NT2/D1 (cell line): ENCODE measurements around the gene KIAA1958.

Source experiments
- DNase-seq: peaks from one replicate; pipeline ENCODE4 v3.0.0-alpha.2; 2011; ENCODE audit warnings: low read depth, low spot score
- H3K27me3 ChIP-seq: 2 replicates; pipeline ENCODE4 v1.6.0; 2011; ENCODE audit warnings: mild to moderate bottlenecking; ENCODE audit not compliant: insufficient read length, insufficient read depth
- H3K36me3 ChIP-seq: 2 replicates; pipeline ENCODE4 v1.6.1; 2011; ENCODE audit warnings: mild to moderate bottlenecking, low read length, mixed read lengths; ENCODE audit not compliant: insufficient read depth, insufficient read length
- H3K4me1 ChIP-seq: 2 replicates; pipeline ENCODE4 v1.5.1; 2011; ENCODE audit not compliant: insufficient read depth, insufficient read length
- H3K4me3 ChIP-seq: 2 replicates; pipeline ENCODE4 v1.5.1; 2011; ENCODE audit warnings: low read depth; ENCODE audit not compliant: insufficient read length
- H3K9ac ChIP-seq: 2 replicates; pipeline ENCODE4 v1.6.0; 2011; ENCODE audit warnings: low read depth; ENCODE audit not compliant: insufficient read length
- H3K9me3 ChIP-seq: 2 replicates; pipeline ENCODE4 v1.5.1; 2011; ENCODE audit warnings: mild to moderate bottlenecking, low read length; ENCODE audit not compliant: insufficient read depth
- SUZ12 ChIP-seq: IDR thresholded peaks from 2 replicates; pipeline ENCODE4 v1.6.1; 2011; ENCODE audit not compliant: insufficient read length, insufficient read depth; ENCODE audit errors: extremely low read depth
- YY1 ChIP-seq: IDR thresholded peaks from 2 replicates; pipeline ENCODE4 v1.6.1; 2011; ENCODE audit not compliant: insufficient read length, insufficient read depth
- ZNF274 ChIP-seq: IDR thresholded peaks from 2 replicates; pipeline ENCODE4 v1.6.1; 2011; ENCODE audit warnings: mild to moderate bottlenecking, low read depth, low read length

KIAA1958 gene, protein sequence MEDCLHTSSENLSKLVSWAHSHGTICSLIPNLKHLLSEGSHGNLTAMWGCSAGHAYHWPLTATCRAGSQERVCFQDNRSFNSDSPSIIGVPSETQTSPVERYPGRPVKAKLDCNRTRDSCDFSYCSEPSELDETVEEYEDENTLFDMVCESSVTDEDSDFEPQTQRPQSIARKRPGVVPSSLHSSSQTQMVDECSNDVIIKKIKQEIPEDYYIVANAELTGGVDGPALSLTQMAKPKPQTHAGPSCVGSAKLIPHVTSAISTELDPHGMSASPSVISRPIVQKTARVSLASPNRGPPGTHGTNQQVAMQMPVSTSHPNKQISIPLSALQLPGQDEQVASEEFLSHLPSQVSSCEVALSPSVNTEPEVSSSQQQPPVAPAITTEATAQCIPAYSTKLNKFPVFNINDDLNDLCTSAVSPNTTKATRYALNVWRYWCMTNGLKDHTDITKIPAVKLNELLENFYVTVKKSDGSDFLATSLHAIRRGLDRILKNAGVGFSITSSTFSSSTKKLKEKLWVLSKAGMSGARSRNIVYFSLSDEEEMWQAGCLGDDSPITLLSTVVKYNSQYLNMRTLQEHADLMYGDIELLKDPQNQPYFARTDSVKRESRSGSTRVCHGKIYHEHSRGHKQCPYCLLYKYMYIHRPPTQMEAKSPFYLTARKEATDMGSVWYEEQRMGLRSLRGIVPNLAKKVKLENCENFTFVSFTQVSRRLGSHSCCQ

DNA sequence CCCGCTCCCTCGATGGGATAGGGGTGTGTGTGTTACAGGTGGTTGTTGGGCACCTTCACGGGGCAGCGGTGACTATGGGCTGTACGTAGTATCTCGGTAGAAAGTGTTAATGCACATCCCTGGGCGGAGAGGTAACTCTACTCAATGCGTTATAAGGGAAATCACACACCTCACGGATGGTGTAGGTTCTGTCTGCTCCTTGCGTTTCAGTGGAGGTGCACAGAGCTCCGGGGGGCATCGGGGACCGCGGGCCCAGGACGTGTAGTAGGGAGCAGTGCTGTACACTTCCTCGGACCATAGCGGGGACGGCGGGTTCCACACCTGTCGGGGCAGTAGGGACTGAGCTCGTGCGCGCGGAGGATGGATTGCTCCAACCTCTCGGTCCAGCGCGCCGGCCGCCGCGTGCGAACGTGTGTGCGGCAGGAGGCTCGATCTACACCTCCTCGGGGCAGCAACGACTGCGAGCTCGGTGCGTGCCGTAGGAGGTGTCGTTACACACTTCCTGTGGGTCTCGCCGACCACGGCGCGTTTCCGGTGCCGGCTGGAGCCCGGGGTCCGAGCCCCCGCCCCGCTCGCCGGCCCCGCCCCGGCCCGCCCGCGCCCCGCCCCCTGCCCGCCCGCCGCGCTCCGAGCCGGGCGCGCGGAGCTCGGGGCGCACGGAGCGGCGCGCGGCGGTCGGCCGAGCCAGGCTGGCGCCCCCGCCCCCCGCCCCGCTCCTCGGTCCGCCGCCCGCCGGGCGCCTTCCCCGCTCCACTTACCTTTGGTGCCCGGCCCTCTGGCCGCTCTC lies at the start of gene KIAA1958:
Gene KIAA1958, plus strand, starts transcription at position 607 of the 787 bp plus-strand sequence. CDS start 87,254 bp downstream, outside the sequence.
- Histone ChIP-seq H3K36me3 (peaks cover 8% of the 10 kb centered on the region), H3K4me3 (peak within 1 kb of the TSS; percentile 97), H3K4me1 (peaks cover 3% of the 10 kb centered on the region), H3K9me3 (no peaks in the 10 kb centered on the region), H3K9ac (peak within 1 kb of the TSS; percentile 98), H3K27me3 (no peaks in the 10 kb centered on the region)
- TF ChIP-seq YY1 (no peak), ZNF274 (no peak), SUZ12 (no peak)
- DNase-seq = peak; percentile 69

DNA sequence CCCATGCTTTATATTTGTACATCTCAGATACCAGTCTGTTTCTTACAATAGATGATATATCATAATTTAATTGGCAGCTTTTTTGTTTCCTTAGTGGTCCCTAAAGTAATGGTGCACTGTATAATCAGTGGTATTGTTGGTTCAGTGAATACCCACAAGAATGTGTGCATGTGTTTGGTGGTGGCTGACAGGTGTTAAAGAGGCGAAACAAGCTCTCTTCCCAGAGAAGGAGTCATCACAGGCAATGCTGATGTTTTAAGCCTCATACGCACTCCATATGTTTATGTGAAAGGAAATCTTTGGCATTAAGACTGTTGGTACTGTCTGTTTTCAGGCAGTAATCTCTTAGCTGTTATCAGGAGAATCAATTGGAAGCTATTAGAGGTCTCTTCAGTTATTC lies 49.2 kb upstream of the KIAA1958 start:
- DNase-seq = no peak
- no peak overlapping the region for H3K9ac ChIP-seq
- H3K4me1 ChIP-seq = no peaks in the 10 kb centered on the region
- no peaks in the 10 kb centered on the region for H3K27me3 ChIP-seq
- TF ChIP-seq ZNF274 = no peak
- no peak for TF ChIP-seq YY1
- no peak for TF ChIP-seq SUZ12
- no peak overlapping the region for H3K4me3 ChIP-seq
- H3K9me3 ChIP-seq = no peaks in the 10 kb centered on the region
- H3K36me3 ChIP-seq = peaks cover 22% of the 10 kb centered on the region

DNA sequence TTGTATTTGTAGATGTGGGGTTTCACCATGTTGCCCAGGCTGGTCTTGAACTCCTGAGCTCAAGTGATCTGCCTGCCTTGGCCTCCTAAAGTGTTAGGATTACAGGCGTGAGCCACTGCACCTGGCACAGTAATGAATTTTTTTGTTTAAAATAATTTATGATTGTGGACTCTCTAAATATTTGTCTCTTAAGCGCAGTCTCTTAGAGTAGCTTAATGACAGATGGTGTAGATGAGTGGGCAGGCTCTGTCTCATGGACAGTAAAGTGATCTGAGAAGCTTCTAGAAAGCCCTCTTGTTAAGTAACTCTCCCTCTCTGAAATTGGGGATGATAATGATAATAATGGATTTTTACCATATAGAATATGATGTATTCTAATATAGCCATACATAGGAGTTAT lies 47.5 kb upstream of the KIAA1958 start:
- DNase-seq = no peak
- H3K36me3 ChIP-seq = peaks cover 21% of the 10 kb centered on the region
- H3K4me3 ChIP-seq = no peak overlapping the region
- no peaks in the 10 kb centered on the region for H3K4me1 ChIP-seq
- no peak overlapping the region for H3K9ac ChIP-seq
- TF ChIP-seq YY1 (no peak), SUZ12 (no peak), ZNF274 (no peak)
- no peaks in the 10 kb centered on the region for H3K27me3 ChIP-seq
- H3K9me3 ChIP-seq = no peaks in the 10 kb centered on the region

DNA sequence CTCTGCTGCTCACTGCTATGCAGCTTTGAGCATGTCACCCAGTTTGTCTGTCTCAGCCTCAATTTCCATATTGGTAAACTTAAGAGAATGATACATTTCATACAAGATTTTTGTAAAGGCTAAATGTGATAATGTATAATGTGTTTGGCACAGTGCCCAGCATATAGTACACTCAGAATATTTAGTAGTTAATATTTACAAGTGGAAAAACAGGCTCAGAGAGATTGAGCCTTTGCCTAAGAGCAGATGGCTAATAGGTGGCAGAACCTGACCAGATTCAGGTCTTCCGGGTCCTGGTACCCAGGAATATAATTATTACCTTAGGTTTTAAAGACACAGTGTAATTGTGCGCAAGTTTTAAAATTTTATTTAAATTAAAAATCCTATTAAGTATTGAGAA lies 46.8 kb upstream of the KIAA1958 start:
- DNase-seq = no peak
- TF ChIP-seq YY1 (no peak), ZNF274 (no peak), SUZ12 (no peak)
- Histone ChIP-seq H3K36me3 (peaks cover 22% of the 10 kb centered on the region), H3K27me3 (no peaks in the 10 kb centered on the region), H3K9ac (no peak overlapping the region), H3K4me1 (no peaks in the 10 kb centered on the region), H3K4me3 (no peak overlapping the region), H3K9me3 (no peaks in the 10 kb centered on the region)

DNA sequence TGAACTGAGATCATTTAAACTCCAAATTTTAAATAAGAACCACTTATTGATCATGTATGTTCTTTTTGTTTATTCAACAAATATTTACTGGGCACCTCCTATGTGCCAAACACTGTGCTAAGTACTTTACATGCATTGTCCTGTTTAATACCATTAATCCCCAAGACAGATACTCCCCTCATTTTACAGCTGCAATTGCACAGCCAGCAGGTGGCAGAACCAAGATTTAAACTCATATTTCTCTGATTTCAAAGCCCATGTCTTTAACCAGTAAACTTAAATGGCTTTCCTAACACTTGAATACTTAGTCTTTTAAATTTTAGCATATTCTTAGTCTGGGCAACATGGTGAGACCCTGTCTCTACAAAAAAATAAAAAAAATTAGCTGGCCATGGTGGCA lies 43.4 kb upstream of the KIAA1958 start:
- TF ChIP-seq YY1 (no peak), ZNF274 (no peak), SUZ12 (no peak)
- DNase-seq = no peak

DNA sequence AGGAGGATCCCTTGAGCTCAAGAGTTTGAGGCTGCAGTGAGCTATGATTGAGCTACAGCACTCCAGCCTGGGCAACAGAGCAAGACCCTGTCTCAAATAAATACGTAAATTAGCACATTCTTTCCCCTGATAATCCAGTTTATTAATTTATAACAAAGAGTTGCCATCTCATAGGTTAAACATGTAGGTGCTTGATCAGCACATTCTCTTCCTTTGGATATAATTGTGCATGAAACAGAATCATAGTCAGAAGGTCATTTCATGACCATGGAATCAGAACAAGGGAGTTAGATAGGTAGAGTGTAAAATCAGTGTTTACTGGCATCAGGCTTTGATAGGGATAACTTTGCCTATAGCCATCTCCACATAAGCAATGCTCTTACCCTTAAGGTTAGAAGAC lies 43.0 kb upstream of the KIAA1958 start:
- Histone ChIP-seq H3K9ac (no peak overlapping the region), H3K9me3 (no peaks in the 10 kb centered on the region), H3K4me3 (no peak overlapping the region), H3K27me3 (no peaks in the 10 kb centered on the region), H3K4me1 (no peaks in the 10 kb centered on the region), H3K36me3 (peaks cover 34% of the 10 kb centered on the region)
- TF ChIP-seq SUZ12 (no peak), ZNF274 (no peak), YY1 (no peak)
- DNase-seq = no peak

More for the DNA sequence above, 43.4 kb upstream of the KIAA1958 start:
- H3K36me3 ChIP-seq = peaks cover 34% of the 10 kb centered on the region
- H3K4me1 ChIP-seq = no peaks in the 10 kb centered on the region
- H3K27me3 ChIP-seq = no peaks in the 10 kb centered on the region
- no peak overlapping the region for H3K4me3 ChIP-seq
- no peak overlapping the region for H3K9ac ChIP-seq
- no peaks in the 10 kb centered on the region for H3K9me3 ChIP-seq

DNA sequence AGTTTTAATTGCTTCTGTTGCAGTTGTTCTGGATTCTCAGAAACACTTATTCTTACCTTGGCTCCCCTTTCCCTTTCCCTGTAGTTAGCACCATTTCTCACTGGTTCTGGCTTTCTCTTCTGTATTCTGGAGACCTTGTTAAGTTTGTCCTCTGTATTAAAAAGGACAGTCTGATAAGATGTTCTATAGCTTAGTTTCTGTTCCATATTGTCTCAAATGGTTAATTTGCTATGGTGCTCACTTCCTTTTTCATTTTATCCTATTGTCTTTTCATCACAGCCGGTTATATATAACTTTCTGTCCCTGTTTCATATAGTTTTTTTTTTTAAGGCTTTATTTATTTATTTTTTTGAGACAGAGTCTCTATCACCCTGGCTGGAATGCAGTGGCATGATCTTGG lies 41.4 kb upstream of the KIAA1958 start:
- H3K27me3 ChIP-seq = no peaks in the 10 kb centered on the region
- peaks cover 27% of the 10 kb centered on the region for H3K36me3 ChIP-seq
- H3K9me3 ChIP-seq = no peaks in the 10 kb centered on the region
- H3K9ac ChIP-seq = no peak overlapping the region
- DNase-seq = no peak
- no peaks in the 10 kb centered on the region for H3K4me1 ChIP-seq
- TF ChIP-seq YY1 (no peak), ZNF274 (no peak), SUZ12 (no peak)
- no peak overlapping the region for H3K4me3 ChIP-seq
